Inferior parietal cortex (tissue), 1 donor: ENCODE data around the gene ABCG1.

ENCODE experiments used
- DNase-seq: peaks from one replicate; pipeline ENCODE4 v3.0.0-alpha.2; 2016; ENCODE audit errors: extremely low spot score

The ABCG1 gene

DNA sequence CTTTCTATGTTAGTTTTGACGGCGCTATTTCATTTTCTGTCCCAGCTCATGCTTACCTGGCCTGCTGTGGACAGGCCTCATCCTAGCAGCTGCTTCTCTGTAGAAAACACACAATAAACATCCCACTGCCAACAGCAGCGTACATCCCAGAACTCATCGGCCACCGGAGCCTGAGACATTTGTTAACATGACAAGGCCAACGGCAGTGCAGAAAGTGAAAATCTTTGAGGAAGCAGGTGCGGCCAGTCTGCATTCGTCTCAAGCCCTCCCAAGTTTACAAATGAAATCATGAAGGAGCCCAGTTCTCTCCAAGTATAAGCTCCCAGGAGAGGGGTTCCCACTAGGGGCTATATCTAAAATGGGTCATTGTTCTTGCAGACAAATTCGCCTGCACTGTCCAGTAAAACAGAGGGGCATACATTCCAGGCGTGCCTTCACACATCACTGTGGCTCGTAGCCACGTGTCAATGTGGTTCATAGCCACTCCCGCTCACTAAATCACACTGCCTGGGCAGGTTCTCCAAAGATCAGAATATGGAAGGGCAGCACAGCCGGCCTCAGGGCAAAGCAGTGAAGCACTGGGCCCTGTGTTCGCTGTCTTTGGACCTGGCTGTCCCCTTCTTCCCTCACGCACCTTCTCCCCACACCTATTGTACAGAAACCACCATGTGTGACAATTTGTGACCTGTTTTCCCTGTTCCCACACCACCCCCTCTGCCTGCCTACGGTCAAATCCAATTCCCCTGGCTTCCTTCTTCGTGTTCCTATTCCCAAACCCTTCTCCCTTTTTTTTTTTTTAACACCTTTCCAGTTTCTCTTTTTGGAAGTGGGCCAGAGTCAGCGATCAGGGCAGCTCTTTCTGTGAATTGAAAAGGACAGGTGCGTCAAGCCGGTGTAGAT is 27.0 kb upstream of the ABCG1 start:
- no peak for DNase-seq

DNA sequence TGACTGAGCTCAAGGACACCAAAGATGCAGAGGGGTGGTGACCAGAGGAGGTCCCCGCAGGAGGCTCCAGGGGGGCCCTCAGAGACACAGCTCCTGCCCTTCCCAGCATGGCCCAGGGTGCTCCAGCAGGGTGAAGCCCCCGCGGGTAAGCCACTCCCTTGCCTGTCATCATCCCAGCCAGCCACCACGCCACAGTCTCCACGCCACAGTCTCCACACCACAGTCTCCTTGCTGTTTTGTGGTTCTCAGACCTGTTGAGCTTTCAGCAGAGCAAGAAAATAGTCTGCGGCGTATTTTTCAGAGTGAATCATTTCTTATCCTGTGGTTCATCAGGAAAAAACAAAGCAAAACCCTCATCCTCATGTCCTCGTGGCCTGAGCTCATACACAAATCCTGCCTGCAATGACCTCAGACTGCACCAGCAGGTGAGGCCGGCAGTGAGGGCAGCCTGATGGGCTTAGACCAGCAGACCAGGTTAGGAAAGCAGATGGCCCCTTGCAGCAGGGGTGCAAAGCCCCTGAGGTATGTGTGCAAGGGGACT is 25.7 kb upstream of the ABCG1 start:
- no peak for DNase-seq

DNA sequence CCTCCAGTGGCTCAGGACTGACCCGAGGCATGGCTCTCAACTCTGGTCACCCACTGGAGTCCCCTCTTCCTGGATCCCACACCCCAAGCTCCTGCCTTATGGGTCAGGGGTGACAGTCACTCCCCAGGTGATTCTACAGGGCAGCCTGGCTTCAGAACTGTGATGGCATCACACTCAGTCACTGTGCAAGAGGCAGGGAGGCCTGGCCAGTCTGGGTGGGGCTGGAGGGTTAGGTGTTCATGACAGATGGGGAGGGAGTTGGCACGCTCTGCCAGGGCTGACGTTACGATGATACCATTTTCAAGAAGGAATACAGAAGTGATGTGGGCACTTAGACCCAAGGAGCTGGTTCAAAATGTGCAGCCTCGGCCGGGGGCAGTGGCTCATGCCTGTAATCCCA is 25.2 kb upstream of the ABCG1 start:
- DNase-seq, result no peak

DNA sequence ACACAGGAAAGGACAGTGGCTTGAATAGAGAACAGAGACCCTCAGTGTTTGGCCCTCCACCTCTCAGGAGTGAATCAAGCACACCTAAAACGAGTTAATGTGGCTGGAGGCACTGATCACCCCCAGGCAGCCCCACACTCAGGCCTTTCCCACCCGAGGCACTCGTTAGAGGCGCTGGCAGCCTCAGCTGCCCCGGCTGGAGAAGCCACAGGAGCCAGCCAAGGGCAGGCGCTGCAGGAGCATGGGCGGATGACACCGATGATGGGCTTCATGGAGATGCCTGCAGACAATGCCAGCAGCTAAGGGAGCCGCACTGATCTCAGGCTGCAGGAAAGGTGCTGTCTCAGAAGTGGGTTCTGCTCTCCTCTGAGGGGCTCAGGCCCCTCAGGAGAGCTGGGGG is 24.1 kb upstream of the ABCG1 start:
- no peak for DNase-seq

DNA sequence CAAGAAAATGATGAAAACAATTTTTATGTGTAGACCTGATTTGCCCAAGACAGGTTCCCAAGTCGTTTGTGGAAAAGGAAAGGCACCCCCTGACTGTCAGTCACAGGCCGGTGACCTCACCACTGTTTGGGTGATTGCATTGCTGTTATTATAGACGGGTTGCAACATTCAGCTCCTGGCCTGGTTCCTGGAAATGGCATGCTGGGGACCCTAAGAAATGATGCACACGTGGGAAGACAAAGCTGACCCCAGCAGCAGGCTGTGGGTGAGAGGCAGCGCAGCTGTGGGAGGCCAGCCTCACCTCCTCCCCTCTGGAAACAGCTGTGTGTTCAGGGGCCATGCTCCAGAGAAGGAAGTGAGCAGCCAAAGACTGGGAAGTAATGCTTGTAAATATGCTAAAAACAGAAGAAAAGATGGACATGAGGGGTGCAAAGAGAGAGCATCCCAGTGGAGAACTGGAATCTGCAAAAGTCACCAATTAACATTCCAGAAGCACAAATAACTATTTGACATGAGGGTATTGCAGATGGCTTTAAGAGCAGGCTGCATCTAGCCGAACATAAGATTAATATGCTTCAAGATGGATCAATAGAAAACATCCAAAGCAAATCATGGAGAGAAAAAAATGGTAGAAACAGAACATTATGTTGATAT is 23.4 kb upstream of the ABCG1 start:
- no peak for DNase-seq

DNA sequence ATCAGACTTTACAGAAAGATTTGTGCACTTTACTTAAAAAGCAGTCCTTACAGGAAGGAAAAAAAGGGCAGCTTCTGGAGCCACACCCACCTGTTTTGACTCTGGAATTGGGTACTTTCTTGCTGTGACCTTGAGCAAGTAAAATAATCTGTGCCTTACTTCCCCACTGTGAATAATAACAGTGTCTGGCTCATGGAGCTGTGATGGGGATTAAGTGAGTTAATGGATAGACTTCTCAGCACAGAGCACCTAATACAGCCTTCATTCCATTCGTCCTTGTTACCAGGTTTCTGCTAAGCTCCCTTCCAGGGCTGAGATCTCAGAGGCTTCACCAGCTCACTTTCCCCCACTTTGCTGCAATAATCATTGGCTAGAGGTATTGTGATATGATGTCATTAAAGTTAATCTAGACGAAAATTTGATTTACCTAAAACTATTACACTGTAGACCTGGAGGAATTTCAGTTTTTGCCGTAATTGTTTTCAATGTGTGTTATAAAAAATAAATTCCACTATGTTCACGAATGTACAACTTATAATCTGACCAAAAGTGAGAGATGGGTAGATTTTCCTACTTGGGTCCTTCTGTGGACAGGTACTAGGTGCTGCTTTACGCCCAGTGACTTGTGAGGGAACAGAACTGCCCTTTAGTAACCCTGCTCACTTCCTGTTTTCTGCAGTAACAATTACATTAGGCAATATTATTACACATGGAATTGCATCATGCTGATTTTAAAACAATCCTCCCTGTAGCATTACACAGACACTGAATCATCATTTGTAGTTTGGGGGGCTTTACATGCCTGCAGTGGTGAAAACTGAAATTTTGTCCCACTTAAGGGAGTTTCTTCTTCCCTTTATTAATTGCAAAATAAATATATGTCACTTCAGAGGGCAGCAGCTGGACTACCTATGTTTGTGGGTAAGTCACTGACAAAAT is 19.7 kb upstream of the ABCG1 start:
- DNase-seq, result no peak

DNA sequence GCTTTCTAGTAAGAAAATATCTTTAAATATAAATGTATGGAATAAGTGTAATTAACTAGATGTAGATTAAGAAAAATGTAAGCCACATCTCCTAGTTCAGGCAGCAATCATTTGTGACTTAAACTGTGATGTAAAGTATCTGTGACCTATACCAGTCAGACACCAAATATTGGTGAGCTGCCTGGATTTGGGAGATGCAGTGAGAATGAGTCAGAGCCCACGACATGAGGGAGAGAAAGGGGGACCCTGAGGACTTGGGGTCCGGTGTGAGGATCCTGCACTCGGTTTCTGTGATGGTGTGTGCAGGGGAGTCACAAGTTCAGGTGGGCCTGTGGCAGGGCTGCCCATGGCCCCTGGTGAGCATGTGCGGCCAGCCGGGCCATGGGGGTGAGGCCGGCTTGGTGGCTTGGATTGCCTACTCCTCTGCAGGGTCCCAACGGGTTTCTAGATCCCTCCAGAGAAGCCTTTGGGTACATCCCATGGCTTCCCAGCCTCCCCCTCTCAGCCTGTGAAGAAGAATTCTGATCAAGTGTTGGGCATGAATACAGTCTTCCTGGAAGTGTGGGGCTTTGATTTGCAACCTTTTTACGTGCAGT is 19.0 kb upstream of the ABCG1 start:
- no peak for DNase-seq

DNA sequence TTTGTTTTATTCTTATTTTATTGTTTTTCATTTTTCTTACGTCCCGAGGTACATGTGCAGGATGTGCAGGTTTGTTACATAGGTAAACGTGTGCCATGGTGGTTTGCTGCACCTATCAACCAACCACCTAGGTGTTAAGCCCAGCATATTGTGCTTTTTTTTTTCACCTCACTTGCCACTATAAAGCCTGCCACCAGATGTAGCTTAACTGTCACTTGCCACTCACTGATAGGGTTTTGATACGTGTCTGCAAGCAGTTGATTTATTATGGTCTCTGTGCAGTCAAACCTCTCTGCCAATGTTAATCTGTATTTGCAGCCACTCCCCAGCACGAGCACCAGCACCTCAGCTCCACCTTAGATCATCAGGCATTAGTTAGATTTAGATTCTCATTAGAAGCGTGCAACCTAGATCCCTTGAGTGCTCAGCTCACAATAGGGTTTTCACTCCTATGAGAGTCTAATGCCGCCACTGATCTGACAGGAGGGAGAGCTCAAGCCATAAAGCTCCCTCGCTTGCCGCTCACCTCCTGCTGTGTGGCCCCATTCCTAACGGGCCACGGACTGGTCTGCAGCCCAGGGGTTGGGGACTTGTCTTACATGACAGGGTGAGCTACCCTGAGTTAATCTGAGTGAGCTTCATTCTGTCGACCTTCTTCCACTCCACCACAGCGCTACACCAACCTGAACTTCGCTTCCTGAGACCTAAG is 17.9 kb upstream of the ABCG1 start:
- no peak for DNase-seq

DNA sequence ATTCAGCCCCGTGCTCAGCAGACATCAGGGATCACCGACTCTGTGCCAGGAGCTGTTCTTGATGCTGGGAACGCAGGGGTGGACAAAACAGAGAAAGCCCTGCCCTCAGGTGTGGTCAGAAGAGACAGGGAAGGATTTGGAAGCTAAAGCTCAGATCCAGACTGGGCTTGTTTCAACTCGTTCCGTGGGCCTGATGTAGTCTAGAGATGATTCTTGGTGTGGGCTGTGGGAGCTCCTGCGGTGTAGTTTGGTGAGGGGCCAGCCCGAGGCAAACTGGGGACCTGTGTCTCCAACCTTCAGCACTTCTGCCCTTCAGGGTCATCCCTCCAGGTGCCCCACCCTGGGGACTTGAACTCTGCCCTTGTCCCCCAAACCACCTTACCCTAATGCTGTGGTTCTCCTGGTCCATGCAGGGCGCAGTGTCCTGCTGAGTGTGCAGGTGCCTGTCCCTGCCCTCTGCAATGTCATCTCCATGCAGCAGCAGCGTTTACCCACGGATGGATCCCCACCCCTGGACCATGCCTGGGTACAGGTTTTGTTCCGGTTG is 17.3 kb upstream of the ABCG1 start:
- DNase-seq, result no peak

DNA sequence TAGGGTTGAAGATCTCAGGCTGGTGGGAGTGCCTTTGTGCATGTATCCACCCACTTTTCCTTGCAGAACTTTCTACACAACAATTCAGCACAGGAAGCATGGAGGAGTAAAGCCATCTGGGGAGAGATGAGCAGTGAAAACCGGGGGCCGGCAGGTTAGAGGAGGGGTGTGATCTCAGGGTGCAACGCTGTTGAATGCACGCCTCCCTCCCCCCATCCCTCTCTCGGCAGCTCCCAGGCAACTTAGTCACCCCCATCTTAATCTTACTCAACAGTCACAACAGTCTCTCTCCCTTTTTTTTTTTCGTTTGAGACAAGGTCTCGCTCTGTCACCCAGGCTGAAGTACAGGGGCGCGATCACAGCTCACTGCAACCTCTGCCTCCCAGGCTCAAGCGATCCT is 16.6 kb upstream of the ABCG1 start:
- no peak for DNase-seq

DNA sequence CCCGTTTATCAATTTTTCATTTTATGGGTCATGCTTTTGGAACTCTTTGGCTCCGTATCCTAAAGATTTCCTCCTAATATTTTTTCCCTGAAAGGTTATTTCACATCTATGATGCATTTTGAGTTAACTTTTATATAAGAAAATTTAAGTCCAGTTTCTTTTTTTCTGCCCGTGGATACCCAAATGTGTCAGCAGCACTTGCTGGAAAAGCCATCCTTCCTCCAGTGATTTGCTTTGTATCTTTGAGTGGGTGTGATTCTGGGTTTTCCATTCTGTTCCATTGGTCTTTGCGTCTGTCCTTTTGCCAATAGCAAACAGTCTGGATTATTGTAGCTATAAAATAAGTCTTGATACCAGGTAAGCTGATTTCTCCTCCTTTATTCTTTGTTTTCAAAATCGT is 15.6 kb upstream of the ABCG1 start:
- no peak for DNase-seq

DNA sequence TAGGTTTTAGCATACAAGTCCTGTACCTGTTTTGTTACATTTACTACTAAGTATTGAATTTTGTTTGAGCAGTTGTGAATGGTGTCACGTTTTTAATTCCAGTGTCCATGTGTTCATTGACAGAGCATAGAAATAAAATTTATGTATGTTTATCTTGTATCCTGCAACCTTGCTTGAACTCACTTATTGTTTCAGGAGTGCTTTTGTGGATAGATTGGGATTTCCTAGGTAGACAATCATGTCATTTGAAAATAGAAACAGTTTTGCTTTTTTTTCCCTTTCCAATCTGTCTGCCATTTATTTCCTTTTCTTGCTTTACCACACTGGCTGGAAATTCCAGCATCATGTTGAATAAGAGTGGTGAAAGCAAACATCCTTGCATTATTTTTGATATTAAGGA is 15.0 kb upstream of the ABCG1 start:
- no peak for DNase-seq

DNA sequence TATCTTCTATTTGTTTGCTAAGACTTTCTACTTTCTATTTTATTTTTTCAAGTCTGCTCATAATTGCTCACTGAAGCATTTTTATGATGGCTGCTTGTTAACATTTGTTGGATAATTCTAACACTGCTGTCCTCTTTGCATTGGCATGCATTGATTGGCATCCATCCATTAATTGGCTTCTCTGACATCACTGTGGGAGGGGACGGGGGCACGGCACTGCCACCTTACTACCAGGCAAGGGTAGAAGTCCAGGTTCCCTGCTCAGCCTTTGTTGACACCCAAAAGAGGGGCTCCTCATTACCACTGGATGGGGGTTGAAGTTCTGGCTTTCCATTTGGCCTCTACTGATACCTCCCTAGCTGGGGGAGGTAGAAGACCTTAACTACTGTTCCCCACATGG is 11.5 kb upstream of the ABCG1 start:
- DNase-seq, result no peak

DNA sequence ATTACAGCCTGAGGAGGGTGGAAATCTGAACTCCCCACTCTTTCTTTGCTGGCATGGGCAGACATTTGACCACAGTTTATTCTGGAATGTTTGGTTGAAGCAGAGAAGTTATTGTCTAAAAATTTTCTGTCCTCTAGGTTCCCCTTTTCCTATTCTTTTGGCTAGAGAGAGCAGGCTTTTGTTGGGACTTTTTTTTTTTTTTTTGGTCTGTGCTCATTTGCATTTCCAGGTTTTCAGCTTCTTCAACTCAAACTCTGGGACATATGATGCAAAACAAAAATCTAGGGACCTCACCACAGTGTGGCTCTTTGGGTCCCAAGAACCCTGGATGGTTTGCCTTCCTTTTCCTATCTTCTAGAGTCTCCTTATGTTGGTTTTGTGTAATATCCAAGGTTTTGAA is 10.9 kb upstream of the ABCG1 start:
- no peak for DNase-seq

DNA sequence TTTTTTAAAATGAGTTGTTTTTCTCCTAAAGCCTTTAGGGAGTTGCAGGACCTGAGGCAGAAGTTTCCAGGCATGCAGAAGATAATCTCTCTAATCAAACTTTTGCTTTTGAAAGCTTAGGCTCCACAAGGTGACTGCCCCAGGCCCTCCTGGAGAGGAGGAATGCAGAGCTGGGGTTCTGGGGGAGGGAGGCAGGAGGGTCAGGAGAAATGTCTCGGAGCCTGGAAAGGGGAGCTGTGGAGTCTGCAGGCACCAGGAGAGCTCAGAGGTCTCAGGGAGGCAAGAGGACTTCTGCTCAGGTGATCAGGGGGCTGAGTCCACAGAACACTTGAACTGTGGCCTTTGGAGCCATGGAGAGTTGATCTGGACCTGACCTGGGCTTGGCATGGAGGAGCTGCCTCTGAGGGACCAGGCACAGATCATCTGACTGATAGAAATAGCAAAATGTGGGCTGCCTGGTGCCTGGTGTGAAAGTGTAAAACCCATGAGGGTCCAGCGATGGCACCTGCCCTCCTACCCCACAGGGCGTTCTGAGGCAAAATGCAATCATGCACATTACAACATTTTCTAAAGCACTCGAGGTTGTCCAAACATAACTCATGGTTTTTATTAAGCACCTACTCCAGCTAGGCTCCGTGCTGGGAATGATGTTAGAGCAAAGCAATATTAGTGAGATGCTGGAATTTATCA is 10.0 kb upstream of the ABCG1 start:
- no peak for DNase-seq

DNA sequence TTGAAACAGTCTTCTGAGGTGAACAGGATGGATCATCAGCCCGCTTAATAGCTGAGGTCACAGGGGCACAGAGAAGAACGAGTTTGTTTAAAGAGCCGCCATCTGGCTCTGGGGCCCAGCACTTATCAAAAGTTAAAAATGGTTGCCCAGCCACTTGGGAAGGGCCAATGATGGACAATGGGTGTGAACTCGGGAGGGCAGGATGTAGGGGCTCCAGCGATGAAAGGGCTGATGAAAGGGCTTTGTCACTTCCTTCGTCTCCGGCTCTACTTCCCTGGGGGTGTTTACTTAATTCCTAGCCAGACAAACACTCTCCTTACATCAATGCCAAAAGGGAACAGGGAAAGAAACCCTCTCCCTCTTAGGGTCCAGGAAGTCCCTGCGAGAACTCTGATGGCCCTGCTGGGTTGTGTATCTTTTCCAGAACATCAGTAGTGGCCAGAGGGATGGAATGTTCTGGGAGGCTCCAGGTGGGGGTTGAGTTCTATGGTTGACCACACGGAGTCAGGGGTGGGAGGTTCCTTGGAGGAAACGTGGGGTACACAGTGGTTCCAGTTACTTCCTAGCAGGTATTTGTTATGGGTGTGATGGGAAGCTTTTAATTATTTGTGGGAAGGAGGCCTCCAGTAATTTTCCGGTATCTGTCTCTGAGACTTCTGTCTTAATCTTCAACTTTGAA is 9.0 kb upstream of the ABCG1 start:
- DNase-seq, result no peak

DNA sequence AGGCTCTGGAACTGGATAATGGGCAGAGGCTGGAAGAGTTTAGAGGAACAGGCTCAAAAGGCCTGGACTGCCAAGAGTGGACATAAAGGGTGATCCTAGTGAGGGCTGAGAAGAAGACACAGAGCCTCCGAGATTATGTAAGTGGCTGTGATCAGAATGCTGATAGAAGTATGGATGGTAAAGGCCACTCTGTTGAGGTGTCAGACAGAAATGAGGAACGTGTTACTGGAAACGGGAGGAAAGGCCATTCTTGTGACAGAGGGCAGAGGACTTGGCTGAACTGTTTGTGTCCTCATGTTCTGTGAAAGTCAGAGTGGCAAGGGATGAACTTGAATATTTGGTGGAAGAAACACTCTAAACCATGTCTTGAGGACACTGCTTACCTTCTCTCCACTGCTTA is 6.7 kb upstream of the ABCG1 start:
- no peak for DNase-seq

DNA sequence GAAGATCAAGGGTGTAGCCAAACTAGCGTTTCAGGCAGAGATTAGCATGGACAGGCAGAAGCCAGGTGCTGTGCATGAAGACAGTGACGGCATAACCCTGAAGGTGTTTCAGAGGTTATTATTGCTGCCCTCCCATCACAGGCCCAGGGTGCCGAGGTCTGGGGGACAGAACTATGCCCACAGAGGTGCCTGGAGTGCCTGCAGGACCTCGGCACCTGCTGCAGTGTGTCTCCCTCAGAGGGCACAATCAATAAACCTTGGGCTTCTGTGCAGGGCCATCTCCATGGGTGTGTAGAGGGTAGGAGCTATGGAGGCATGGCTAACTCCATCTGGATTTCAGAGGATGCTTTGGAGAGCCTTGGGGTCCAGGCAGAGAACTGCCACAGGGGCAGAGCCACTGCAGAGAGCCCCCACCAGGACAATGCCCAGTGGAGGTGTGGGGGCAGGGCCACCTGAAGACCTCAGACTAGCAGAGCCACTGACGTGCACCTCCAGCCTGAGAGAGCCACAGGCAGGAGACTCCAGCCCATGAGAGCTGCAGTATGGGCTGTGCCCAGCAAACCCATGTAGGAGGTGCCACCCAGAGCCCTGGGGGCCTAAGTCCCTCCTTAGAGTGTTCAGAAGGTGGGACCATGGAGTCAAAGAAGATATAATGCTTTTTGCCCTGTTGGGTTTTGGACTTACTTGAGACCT is 5.7 kb upstream of the ABCG1 start:
- DNase-seq, result no peak
